AG04450 (cell line): ENCODE results near the gene HCRT. TPM values are rescaled to one million over a fixed set of nuclear protein-coding genes. Genes with fewer than 3 reads are reported as not detected.
A peak's percentile ranks its signal among the peaks of the same experiment; 100 is the strongest.
"Not testable (repeated sequence)": the region's sequence is repeated elsewhere in the genome, so short reads cannot be mapped to it uniquely, and the experiment has no call there.

Experiments used
- CTCF ChIA-PET: fragments of 300-600, 350-600 bp; formaldehyde crosslinking; extraction: SDS; loops from one replicate; lab custom pipeline; 2022; ENCODE audit warnings: antibody characterized with exemption, inconsistent platforms; lab: Charles Lee
- POLR2A ChIA-PET: fragments of 350-600 bp; formaldehyde crosslinking; extraction: SDS; loops from one replicate; lab custom pipeline; 2021; ENCODE audit warnings: antibody characterized with exemption, inconsistent platforms; lab: Yijun Ruan, JAX
- DNase-seq: peaks from one replicate; pipeline ENCODE4 v3.0.0-alpha.2; 2011; ENCODE audit warnings: low read depth, low spot score
- H3K27ac ChIP-seq: one replicate; pipeline ENCODE4 v1.5.1; 2012; ENCODE audit warnings: low read depth, low read length, control low read depth
- H3K27me3 ChIP-seq: one replicate; pipeline ENCODE4 v1.6.0; 2012; ENCODE audit warnings: low read length; ENCODE audit not compliant: control insufficient read depth, insufficient read depth
- H3K4me3 ChIP-seq: 2 replicates; pipeline ENCODE4 v1.5.1; 2011; ENCODE audit warnings: mild to moderate bottlenecking, low read depth, low read length, control low read depth
- H3K9me3 ChIP-seq: 2 replicates; pipeline ENCODE4 v1.5.1; 2012; ENCODE audit warnings: low read length; ENCODE audit not compliant: control insufficient read depth, insufficient read depth
- polyA plus RNA-seq: library from polyadenylated mRNA; depleted of rRNA; stranded (reverse); fragments of >200 nt; gene quantifications from 2 replicates; pipeline ENCODE4 v1.2.3, GENCODE V29; 2011
- TF ChIP-seq, protein P1 (sequence below): IDR thresholded peaks from 2 replicates; pipeline ENCODE4 v1.5.1; 2011; ENCODE audit warnings: low read depth, low read length, control low read depth, inconsistent platforms

Gene HCRT
- polyA plus RNA-seq, 1 experiment = not detected

DNA sequence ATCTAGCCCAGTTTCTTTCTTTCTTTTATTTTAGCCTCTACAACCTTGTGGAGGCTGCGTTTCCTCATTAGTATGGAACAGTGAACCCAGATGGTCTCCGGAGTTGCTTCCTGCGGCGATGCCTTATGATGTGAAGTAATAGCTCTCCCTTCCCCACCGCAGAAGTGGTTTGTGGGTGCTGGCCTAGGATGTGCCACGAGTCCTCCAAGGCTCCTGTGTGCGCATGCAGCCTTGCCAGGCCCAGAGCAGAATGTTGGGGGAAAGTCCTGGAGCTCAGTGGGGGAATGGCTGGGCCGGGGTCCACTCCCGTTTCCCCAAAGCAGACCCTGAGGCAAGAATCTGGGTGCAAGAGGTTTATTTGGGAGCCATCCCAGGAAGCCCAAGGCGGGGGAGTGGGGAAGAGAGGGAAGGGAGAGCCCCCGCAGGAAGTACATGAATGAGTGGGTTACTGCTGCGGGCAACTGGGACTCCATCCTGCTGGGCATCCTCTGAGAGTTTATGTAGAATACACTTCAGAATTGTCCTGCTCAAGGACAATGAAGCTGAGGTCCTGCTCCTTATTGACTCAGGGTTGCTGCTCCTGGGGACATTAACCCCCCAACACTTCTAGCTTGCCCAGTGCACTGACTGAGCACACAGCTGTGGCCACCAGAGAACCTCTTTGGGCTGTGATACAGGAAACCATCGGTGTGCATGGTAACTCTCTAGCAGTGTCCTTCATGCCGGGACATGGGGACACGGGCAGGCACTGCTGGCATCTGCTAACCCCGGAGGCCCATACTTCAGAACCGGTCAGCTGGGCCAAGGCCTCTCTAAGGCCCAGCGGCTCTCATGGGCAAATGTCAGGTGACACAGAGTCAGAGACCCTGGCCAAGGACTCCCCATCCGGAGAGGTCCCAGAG is 3.7 kb upstream of the HCRT start:
- H3K27ac ChIP-seq = no peak overlapping the region
- ChIA-PET CTCF (no interaction called here), POLR2A (interaction anchor here (0.7 kb wide), 1 partner anchor 47 kb away, joined by 3 read pairs; no protein-coding TSS in a partner anchor)
- no peak overlapping the region for H3K4me3 ChIP-seq
- TF ChIP-seq, protein P1, sequence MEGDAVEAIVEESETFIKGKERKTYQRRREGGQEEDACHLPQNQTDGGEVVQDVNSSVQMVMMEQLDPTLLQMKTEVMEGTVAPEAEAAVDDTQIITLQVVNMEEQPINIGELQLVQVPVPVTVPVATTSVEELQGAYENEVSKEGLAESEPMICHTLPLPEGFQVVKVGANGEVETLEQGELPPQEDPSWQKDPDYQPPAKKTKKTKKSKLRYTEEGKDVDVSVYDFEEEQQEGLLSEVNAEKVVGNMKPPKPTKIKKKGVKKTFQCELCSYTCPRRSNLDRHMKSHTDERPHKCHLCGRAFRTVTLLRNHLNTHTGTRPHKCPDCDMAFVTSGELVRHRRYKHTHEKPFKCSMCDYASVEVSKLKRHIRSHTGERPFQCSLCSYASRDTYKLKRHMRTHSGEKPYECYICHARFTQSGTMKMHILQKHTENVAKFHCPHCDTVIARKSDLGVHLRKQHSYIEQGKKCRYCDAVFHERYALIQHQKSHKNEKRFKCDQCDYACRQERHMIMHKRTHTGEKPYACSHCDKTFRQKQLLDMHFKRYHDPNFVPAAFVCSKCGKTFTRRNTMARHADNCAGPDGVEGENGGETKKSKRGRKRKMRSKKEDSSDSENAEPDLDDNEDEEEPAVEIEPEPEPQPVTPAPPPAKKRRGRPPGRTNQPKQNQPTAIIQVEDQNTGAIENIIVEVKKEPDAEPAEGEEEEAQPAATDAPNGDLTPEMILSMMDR = no peak
- peaks cover 2% of the 10 kb centered on the region for H3K27me3 ChIP-seq
- no peak for DNase-seq
- H3K9me3 ChIP-seq = no peaks in the 10 kb centered on the region; the same call in 1 of the 2 replicates

DNA sequence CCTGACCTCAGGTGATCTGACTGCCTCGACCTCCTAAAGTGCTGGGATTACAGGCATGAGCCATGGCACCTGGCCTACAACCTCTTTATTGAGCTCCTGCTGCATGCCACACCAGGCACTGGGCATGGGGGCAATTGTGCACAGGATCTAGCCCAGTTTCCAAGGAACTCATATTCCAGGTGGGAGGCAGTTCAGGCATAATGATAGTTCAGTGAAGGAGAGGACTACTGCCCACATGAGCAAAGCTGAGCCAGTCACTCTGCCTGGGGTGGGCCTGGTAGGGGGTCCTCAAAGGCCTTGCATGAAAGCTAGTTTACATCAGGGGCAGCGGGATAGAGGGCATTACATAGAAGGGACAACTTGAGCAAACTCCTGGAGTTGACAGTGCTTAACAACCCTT is 2.6 kb upstream of the HCRT start:
- ChIA-PET POLR2A (interaction anchor here (0.6 kb wide), 1 partner anchor 27 kb away, joined by 6 read pairs; no protein-coding TSS in a partner anchor), CTCF (interaction anchor here (0.9 kb wide), 1 partner anchor 224 kb away, joined by 6 read pairs; no protein-coding TSS in a partner anchor)
- no peak overlapping the region for H3K4me3 ChIP-seq
- no peaks in the 10 kb centered on the region; the same call in 1 of the 2 replicates for H3K9me3 ChIP-seq
- no peak for DNase-seq
- H3K27ac ChIP-seq = no peak overlapping the region
- peaks cover 2% of the 10 kb centered on the region for H3K27me3 ChIP-seq
- TF ChIP-seq, protein P1 = no peak

DNA sequence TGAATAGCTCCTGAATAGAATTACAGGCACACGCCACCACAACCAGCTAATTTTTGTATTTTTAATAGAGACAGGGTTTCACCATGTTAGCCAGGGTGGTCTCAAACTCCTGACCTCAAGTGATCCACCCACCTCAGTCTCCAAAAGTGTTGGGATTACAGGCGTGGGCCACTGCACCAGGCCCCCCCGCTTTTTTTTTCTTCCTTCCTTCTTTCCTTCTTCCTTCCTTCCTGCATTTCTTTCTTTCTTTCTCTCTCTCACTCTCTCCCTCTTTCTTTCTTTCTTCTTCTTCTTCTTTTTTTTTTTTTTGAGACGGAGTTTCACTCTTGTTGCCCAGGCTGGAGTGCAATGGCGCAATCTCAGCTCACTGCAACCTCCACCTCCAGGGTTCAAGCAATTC is 939 bp upstream of the HCRT start:
- DNase-seq, H3K27ac ChIP-seq, H3K9me3 ChIP-seq, H3K4me3 ChIP-seq, POLR2A ChIA-PET: not testable (repeated sequence)
- CTCF ChIA-PET = interaction anchor here (0.5 to 0.6 kb wide), 2 partner anchors 12 to 278 kb away, joined by 3 to 6 read pairs; no protein-coding TSS in a partner anchor
- peaks cover 10% of the 10 kb centered on the region for H3K27me3 ChIP-seq

DNA sequence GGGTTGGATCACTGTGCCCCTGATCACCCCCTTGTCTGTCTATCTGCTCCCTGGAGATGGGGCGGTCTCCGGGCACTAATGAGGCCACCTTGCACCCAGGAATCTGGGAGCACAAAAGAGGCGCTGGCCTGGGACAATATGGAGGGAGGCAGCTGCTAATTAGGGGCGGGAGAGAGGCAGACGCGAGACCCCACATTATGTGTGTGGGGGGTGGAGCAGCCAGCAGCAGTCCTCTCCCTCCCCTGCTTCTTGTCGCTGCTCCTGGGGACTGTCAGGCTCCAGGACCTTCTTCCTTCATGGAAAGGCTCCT is 324 bp upstream of the HCRT start:
- Histone ChIP-seq H3K27ac (no peak overlapping the region), H3K27me3 (peaks cover 16% of the 10 kb centered on the region), H3K9me3 (peaks cover 4% of the 10 kb centered on the region; the same call in 1 of the 2 replicates), H3K4me3 (no peak overlapping the region)
- ChIA-PET CTCF (interaction anchor here (0.5 kb wide), 1 partner anchor 278 kb away, joined by 3 read pairs; no protein-coding TSS in a partner anchor), POLR2A (no interaction called here)
- DNase-seq = no peak
- TF ChIP-seq, protein P1 = no peak

DNA sequence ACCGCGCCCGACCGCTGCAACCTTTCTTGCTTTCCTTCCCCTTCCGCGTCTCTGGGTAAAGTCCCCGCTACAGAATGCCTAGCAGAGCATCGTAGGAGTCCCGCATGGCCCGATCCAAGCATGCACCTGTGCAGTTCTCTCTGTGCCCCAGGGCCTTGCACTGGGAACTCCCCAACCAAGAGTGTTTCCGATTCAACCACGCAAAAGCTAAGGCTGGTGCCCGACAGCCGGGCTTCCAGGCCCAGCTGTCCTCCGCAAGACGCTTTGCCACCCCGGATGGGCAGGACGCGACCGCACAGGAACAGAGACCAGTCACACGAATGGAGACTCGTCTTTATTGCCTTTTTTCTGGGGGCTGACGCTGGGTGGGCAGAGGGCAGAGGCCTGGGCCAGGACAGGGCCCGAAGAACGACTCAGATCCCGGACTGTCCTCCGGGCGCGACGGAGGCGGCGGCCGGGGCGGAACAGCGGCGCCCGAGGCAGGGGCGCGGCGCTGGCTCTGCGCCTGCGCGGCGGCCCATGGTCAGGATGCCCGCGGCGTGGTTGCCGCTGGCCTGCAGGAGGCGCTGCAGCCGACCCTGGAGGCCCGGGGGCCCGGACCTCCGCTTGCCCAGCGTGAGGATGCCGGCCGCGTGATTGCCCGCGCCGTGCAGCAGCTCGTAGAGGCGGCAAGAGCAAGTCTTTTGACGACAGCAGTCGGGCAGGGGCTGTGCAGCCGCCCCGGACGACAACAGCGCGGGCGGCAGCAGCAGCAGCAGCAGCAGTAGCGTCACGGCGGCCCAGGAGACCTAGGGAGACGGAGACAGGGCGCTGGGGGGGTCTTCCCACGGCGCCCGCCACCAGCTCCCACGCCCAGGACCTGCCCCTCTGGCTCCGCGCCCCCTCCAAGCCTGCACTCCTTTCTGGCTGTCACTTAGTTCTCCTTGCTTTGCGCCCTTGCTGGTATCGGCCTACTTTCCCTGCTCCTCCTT is 1.2 kb downstream of the HCRT start:
- DNase-seq = peak; percentile 21
- POLR2A ChIA-PET = no interaction called here
- H3K4me3 ChIP-seq = peak overlapping the region; percentile 63
- no peak overlapping the region for H3K27ac ChIP-seq
- peaks cover 30% of the 10 kb centered on the region for H3K27me3 ChIP-seq
- CTCF ChIA-PET = interaction anchor here (0.6 to 1.2 kb wide), 7 partner anchors 8 to 156 kb away, joined by 3 to 6 read pairs (median 3); no protein-coding TSS in a partner anchor
- H3K9me3 ChIP-seq = peaks cover 4% of the 10 kb centered on the region; the same call in 1 of the 2 replicates
- TF ChIP-seq, protein P1 = peak; percentile 65
